ENCODE results near the gene PTGER4. TPM values are rescaled to one million over a fixed set of nuclear protein-coding genes. Genes with fewer than 3 reads are reported as not detected.
"Not testable (repeated sequence)": the region's sequence is repeated elsewhere in the genome, so short reads cannot be mapped to it uniquely, and the experiment has no call there.

The PTGER4 gene
- total RNA-seq, 4 donors from 2014 or later = 13.3 to 44.6 (median 27.9) TPM

GRCh38 chr5:40716000-40716399 lies 36.3 kb downstream of the PTGER4 start:
- TF ChIP-seq EP300 (IDR thresholded peaks at IDR 0.05) (no peak), CTCF (IDR thresholded peaks at IDR 0.05) (no peak), POLR2A (IDR thresholded peaks at IDR 0.05; ENCODE audit: low read depth) (no peak)
- intact Hi-C loops (cut with DNase I) = no loop called here
- peaks cover 0 to 30% (median 3%) of the 10 kb centered on the region in 4 donors for H3K36me3 ChIP-seq
- DNase-seq (ENCODE audit: extremely low spot score) = no peak
- no peaks in the 10 kb centered on the region for H3K9me3 ChIP-seq
- no peak overlapping the region for H3K27ac ChIP-seq (replicated peaks in 1 of 4)
- peaks cover 0 to 8% (median 3%) of the 10 kb centered on the region in 4 donors for H3K4me1 ChIP-seq
- H3K4me3 ChIP-seq = no peak overlapping the region
- H3K27me3 ChIP-seq = no peaks in the 10 kb centered on the region
- WGBS = 37% methylated on average over 2 of the region's 2 CpGs

DNA sequence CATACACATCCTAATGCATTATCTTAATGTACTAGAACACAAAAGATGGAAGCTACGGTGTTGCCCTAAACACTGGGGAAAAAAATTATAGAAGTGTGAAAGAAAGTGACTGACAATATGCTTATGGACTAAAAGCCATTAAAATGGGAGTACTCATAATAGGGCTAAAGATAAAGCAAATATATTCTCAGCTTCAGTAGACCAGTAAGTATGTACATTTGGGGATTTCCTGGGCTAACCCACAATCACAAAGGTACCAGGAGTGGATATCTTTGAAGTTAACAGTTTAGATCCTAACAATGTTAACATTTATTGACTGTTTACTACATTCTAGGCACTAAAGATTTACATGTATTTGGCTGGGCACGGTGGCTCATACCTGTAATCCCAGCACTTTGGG lies 36.9 kb downstream of the PTGER4 start:
- DNase-seq (ENCODE audit: extremely low spot score) = no peak
- Histone ChIP-seq H3K4me3 (no peak overlapping the region), H3K27me3 (no peaks in the 10 kb centered on the region), H3K4me1 (peaks cover 0 to 8% (median 3%) of the 10 kb centered on the region in 4 donors), H3K36me3 (peaks cover 0 to 32% (median 4%) of the 10 kb centered on the region in 4 donors), H3K27ac (replicated peaks in 1 of 4) (no peak overlapping the region), H3K9me3 (no peaks in the 10 kb centered on the region)
- TF ChIP-seq EP300 (IDR thresholded peaks at IDR 0.05) (no peak), POLR2A (IDR thresholded peaks at IDR 0.05; ENCODE audit: low read depth) (no peak), CTCF (IDR thresholded peaks at IDR 0.05) (no peak), POLR2AphosphoS5 (IDR thresholded peaks at IDR 0.05) (no peak)
- 100% methylated on average over 2 of the region's 2 CpGs for WGBS
- intact Hi-C loops (cut with DNase I) = no loop called here

DNA sequence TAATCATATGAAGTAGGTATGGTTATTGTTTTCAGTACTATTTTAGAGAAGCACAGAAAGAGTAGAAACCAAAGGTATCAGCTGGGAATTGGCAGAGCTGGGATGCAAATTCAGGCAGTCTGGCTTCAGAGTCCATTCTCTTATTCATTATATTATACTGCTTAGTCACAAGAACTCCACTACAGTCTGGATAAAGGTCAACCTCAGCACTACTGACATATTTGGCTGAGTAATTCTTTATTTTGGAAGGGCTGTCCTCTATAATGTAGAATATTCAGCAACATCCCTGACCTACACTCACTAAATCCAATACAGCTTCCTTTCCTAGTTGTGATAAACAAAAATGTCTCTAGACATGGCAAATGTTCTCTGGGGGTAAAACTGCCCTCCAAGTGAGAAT lies 37.6 kb downstream of the PTGER4 start:
- intact Hi-C loops (cut with DNase I) = no loop called here
- TF ChIP-seq EP300 (IDR thresholded peaks at IDR 0.05) (no peak), POLR2AphosphoS5 (IDR thresholded peaks at IDR 0.05) (no peak), CTCF (IDR thresholded peaks at IDR 0.05) (no peak), POLR2A (IDR thresholded peaks at IDR 0.05; ENCODE audit: low read depth) (no peak)
- peaks cover 0 to 8% (median 2%) of the 10 kb centered on the region in 4 donors for H3K4me1 ChIP-seq
- DNase-seq (ENCODE audit: extremely low spot score) = no peak
- no peak overlapping the region for H3K4me3 ChIP-seq
- H3K36me3 ChIP-seq = peaks cover 0 to 37% (median 9%) of the 10 kb centered on the region in 4 donors
- no peaks in the 10 kb centered on the region for H3K27me3 ChIP-seq
- H3K9me3 ChIP-seq = no peaks in the 10 kb centered on the region
- H3K27ac ChIP-seq (replicated peaks in 1 of 4) = no peak overlapping the region

DNA sequence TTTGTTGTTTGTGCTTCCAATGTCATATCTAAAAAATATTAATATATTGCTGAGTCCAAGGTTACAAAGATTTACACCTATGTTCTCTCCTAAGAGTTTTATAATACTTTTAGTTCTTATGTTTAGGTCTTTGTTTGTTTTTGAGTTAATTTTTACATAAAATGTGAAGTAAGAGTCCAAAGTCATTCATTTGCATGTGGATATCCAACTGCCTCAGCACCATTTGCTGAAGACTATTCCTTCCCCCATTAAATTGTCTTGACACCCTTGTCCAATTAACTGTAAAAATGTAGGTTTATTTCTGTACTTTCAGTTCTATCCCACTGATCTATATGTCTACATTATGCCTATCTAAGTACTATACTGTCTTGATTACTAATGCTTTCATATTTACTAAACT lies 40.4 kb downstream of the PTGER4 start:
- TF ChIP-seq CTCF (IDR thresholded peaks at IDR 0.05) (no peak), EP300 (IDR thresholded peaks at IDR 0.05) (no peak), POLR2AphosphoS5 (IDR thresholded peaks at IDR 0.05) (no peak), POLR2A (IDR thresholded peaks at IDR 0.05; ENCODE audit: low read depth) (no peak)
- H3K27ac ChIP-seq (replicated peaks in 1 of 4) = no peak overlapping the region
- intact Hi-C loops (cut with DNase I) = no loop called here
- no peak overlapping the region for H3K4me3 ChIP-seq
- H3K9me3 ChIP-seq = no peaks in the 10 kb centered on the region
- no peaks in the 10 kb centered on the region for H3K27me3 ChIP-seq
- DNase-seq (ENCODE audit: extremely low spot score) = no peak
- peaks cover 0 to 58% (median 15%) of the 10 kb centered on the region in 4 donors for H3K36me3 ChIP-seq
- peaks cover 0 to 5% (median 0%) of the 10 kb centered on the region in 4 donors for H3K4me1 ChIP-seq

- H3K36me3 ChIP-seq = peaks cover 0 to 63% (median 18%) of the 10 kb centered on the region in 4 donors
- H3K27me3 ChIP-seq; intact Hi-C loops (cut with DNase I); DNase-seq (ENCODE audit: extremely low spot score); H3K9me3 ChIP-seq; H3K27ac ChIP-seq (replicated peaks in 1 of 4); H3K4me1 ChIP-seq; H3K4me3 ChIP-seq: not testable (repeated sequence)
- no CpG with 5 or more reads among the region's 37 CpGs for WGBS
Measured at GRCh38 chr5:40722497-40722911, 42.8 kb downstream of the PTGER4 start.
